Measurements from ENCODE around the gene ZNF862. TPM values are rescaled to one million over a fixed set of nuclear protein-coding genes. Genes with fewer than 3 reads are reported as not detected.
A peak's percentile ranks its signal among the peaks of the same experiment; 100 is the strongest.

ZNF862 gene
- total and polyA plus RNA-seq, 2 donors (not counting 1 experiment from before 2014, with no cell fraction given): 24.1 to 33.0 TPM

- H3K9ac ChIP-seq (ENCODE audit: low read length): no peak overlapping the region
- H3K4me3 ChIP-seq (ENCODE audit: control extremely low read depth in 1 of 5, extremely low read depth in 1 of 5, insufficient read depth in 1 of 5, low read depth in 2 of 5, low read length in 4 of 5): no peak overlapping the region
- no peak overlapping the region for H3K4me2 ChIP-seq (replicated peaks; ENCODE audit: low read depth, low read length, poor library complexity, severe bottlenecking)
- ATAC-seq (ENCODE audit: low read depth) (no peak), DNase-seq (no peak)
- H3K79me2 ChIP-seq (ENCODE audit: control insufficient read depth, insufficient read depth, low read length): no peaks in the 10 kb centered on the region
- 72% methylated on average over 7 of the region's 8 CpGs for WGBS (ENCODE audit: insufficient coverage)
- POLR2A ChIA-PET: no interaction called here
- H4K20me1 ChIP-seq (ENCODE audit: control insufficient read depth, insufficient read depth, low read length, poor library complexity, severe bottlenecking): no peaks in the 10 kb centered on the region
- no peaks in the 10 kb centered on the region for H3K27me3 Mint-ChIP-seq
- H3K4me1 ChIP-seq (ENCODE audit: control insufficient read depth in 2 of 2, insufficient read depth in 2 of 2, low read length in 2 of 2): peaks cover 12 to 25% of the 10 kb centered on the region in 2 donors
- H3K36me3 ChIP-seq (replicated peaks in 1 of 2; ENCODE audit: control extremely low read depth in 1 of 2, control insufficient read depth in 1 of 2, extremely low read depth in 1 of 2, insufficient read depth in 2 of 2, low read length in 1 of 2): peaks cover 0 to 3% of the 10 kb centered on the region in 2 experiments
- no peak overlapping the region for H3K4me3 Mint-ChIP-seq
- CTCF ChIA-PET: interaction anchor here (1.4 kb wide), 2 partner anchors 41 to 45 kb away, joined by 3 to 6 read pairs; partner anchors contain the start of gene ZNF862
- H3K27ac ChIP-seq (ENCODE audit: low read length in 2 of 2): no peak overlapping the region
- no peak overlapping the region for H3K27ac Mint-ChIP-seq
- H2AFZ ChIP-seq (ENCODE audit: insufficient read depth, low read depth, low read length, poor library complexity, severe bottlenecking): no peak overlapping the region
- TF ChIP-seq EZH2 (IDR thresholded peaks at IDR 0.05; ENCODE audit: borderline replicate concordance, insufficient read depth, low read depth, low read length, poor library complexity, severe bottlenecking) (no peak), CTCF (IDR thresholded peaks at IDR 0.05) (no peak)
- H3K9me3 Mint-ChIP-seq (ENCODE audit: insufficient read depth): no peaks in the 10 kb centered on the region
- intact Hi-C loops (cut with micrococcal nuclease): loop anchor here (10.0 kb wide), 1 partner anchor 392 kb away; no protein-coding TSS in a partner anchor
- peaks cover 14% of the 10 kb centered on the region for H3K4me1 Mint-ChIP-seq
- H3K27me3 ChIP-seq (replicated peaks in 1 of 4; ENCODE audit: control extremely low read depth in 1 of 4, control insufficient read depth in 3 of 4, insufficient read depth in 4 of 4, low read length in 3 of 4): no peaks in the 10 kb centered on the region
- H3K9me3 ChIP-seq (ENCODE audit: control extremely low read depth in 1 of 3, control insufficient read depth in 2 of 3, insufficient read depth in 1 of 3, low read length in 2 of 3): no peaks in the 10 kb centered on the region
Measured at GRCh38 chr7:149883048-149883438, 44.9 kb downstream of the ZNF862 start.

- H4K20me1 ChIP-seq (ENCODE audit: control insufficient read depth, insufficient read depth, low read length, poor library complexity, severe bottlenecking): no peaks in the 10 kb centered on the region
- peaks cover 14% of the 10 kb centered on the region for H3K4me1 Mint-ChIP-seq
- H3K27ac ChIP-seq (ENCODE audit: low read length in 2 of 2): no peak overlapping the region
- H3K27ac Mint-ChIP-seq: no peak overlapping the region
- 44% methylated on average over 12 of the region's 12 CpGs for WGBS (ENCODE audit: insufficient coverage)
- H3K4me1 ChIP-seq (ENCODE audit: control insufficient read depth in 2 of 2, insufficient read depth in 2 of 2, low read length in 2 of 2): peaks cover 12 to 28% of the 10 kb centered on the region in 2 donors
- no peaks in the 10 kb centered on the region for H3K9me3 ChIP-seq (ENCODE audit: control extremely low read depth in 1 of 3, control insufficient read depth in 2 of 3, insufficient read depth in 1 of 3, low read length in 2 of 3)
- no peak overlapping the region for H3K4me3 Mint-ChIP-seq
- POLR2A ChIA-PET: no interaction called here
- no peaks in the 10 kb centered on the region for H3K9me3 Mint-ChIP-seq (ENCODE audit: insufficient read depth)
- no peaks in the 10 kb centered on the region for H3K79me2 ChIP-seq (ENCODE audit: control insufficient read depth, insufficient read depth, low read length)
- H3K4me3 ChIP-seq (ENCODE audit: control extremely low read depth in 1 of 5, extremely low read depth in 1 of 5, insufficient read depth in 1 of 5, low read depth in 2 of 5, low read length in 4 of 5): no peak overlapping the region
- H3K4me2 ChIP-seq (replicated peaks; ENCODE audit: low read depth, low read length, poor library complexity, severe bottlenecking): no peak overlapping the region
- DNase-seq: peak; percentile 50
- TF ChIP-seq EZH2 (IDR thresholded peaks at IDR 0.05; ENCODE audit: borderline replicate concordance, insufficient read depth, low read depth, low read length, poor library complexity, severe bottlenecking): no peak
- TF ChIP-seq CTCF (IDR thresholded peaks at IDR 0.05): peak; percentile 40
- H3K9ac ChIP-seq (ENCODE audit: low read length): no peak overlapping the region
- peak; percentile 56 for ATAC-seq (ENCODE audit: low read depth)
- peaks cover 0 to 3% of the 10 kb centered on the region in 2 experiments for H3K36me3 ChIP-seq (replicated peaks in 1 of 2; ENCODE audit: control extremely low read depth in 1 of 2, control insufficient read depth in 1 of 2, extremely low read depth in 1 of 2, insufficient read depth in 2 of 2, low read length in 1 of 2)
- no peak overlapping the region for H2AFZ ChIP-seq (ENCODE audit: insufficient read depth, low read depth, low read length, poor library complexity, severe bottlenecking)
- intact Hi-C loops (cut with micrococcal nuclease): loop anchor here (10.0 kb wide), 1 partner anchor 391 kb away; no protein-coding TSS in a partner anchor
- no peaks in the 10 kb centered on the region for H3K27me3 Mint-ChIP-seq
- H3K27me3 ChIP-seq (replicated peaks in 1 of 4; ENCODE audit: control extremely low read depth in 1 of 4, control insufficient read depth in 3 of 4, insufficient read depth in 4 of 4, low read length in 3 of 4): no peaks in the 10 kb centered on the region
- CTCF ChIA-PET: interaction anchor here (1.4 kb wide), 2 partner anchors 41 to 45 kb away, joined by 3 to 6 read pairs; partner anchors contain the start of gene ZNF862
Measured at GRCh38 chr7:149883452-149883861, 45.3 kb downstream of the ZNF862 start.
